ENCODE measurements around the gene EIPR1.

GRCh38 chr2:3143602-3144001 lies 234.0 kb downstream of the EIPR1 start:
- TF ChIP-seq EP300 (conservative IDR thresholded peaks at IDR 0.05; ENCODE audit: poor library complexity, severe bottlenecking) (no peak), CTCF (IDR thresholded peaks at IDR 0.05; ENCODE audit: poor library complexity, severe bottlenecking) (no peak), REST (IDR thresholded peaks at IDR 0.05; ENCODE audit: borderline replicate concordance) (no peak)

All from neural cell (in vitro differentiated cells).